Retina (tissue), 1 donor: ENCODE measurements around the gene MRPS21.
"Not testable (repeated sequence)": the region's sequence is repeated elsewhere in the genome, so short reads cannot be mapped to it uniquely, and the experiment has no call there.

Experiments
- DNase-seq: peaks from one replicate; pipeline ENCODE4 v3.0.0-alpha.2; 2016

Gene MRPS21

GRCh38 chr1:150281758-150282557 is 11.7 kb upstream of the MRPS21 start, which contains the start of gene CIART:
TSS of gene CIART (plus strand) at chr1:150282554. CDS start at chr1:150283268, 714 bp downstream.
- DNase-seq, result peak; percentile 92

DNA sequence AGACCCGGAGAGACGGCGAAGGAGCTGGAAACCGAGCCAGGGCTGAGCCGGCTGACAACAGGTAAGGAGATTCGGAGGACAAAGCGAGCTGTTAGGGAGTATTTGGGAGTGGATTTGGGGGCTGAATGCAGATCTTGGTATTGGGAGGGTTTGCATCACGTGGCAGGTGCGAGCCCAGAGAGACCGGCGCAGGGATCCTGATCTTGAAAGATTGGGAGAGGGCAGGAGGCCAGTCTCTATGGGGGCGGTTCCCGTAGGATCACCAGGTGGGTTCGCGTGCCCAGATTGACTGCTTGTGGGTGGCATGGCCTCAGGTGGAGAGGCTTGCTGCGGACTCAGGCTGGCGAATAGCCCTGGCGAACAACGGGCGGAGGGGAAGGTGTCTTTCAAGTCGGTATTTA is 11.1 kb upstream of the MRPS21 start:
- peak; percentile 90 for DNase-seq

DNA sequence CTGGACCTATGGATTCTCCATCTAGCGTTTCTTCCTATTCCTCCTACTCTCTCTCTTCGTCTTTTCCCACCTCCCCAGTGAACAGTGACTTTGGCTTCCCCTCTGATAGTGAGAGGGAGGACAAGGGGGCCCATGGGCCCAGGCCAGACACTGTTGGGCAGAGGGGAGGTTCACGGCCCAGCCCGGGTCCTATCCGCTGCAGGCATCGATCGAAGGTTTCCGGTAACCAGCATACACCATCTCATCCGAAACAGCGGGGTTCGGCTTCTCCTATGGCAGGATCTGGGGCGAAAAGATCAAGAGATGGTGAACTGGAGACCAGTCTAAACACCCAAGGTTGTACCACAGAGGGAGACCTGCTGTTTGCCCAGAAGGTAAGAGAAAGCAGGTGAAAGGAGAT is 10.4 kb upstream of the MRPS21 start:
- no peak for DNase-seq

- no peak for DNase-seq
Observed at GRCh38 chr1:150288382-150288781, 5.3 kb upstream of the MRPS21 start.

- DNase-seq, result no peak
Observed at GRCh38 chr1:150288822-150289221, 4.8 kb upstream of the MRPS21 start.

GRCh38 chr1:150295476-150295875 is 1.8 kb downstream of the MRPS21 start:
- no peak for DNase-seq

- no peak for DNase-seq
Observed at GRCh38 chr1:150299716-150300115, 6.1 kb downstream of the MRPS21 start.

GRCh38 chr1:150302338-150302737 is 8.7 kb downstream of the MRPS21 start:
- no peak for DNase-seq

DNA sequence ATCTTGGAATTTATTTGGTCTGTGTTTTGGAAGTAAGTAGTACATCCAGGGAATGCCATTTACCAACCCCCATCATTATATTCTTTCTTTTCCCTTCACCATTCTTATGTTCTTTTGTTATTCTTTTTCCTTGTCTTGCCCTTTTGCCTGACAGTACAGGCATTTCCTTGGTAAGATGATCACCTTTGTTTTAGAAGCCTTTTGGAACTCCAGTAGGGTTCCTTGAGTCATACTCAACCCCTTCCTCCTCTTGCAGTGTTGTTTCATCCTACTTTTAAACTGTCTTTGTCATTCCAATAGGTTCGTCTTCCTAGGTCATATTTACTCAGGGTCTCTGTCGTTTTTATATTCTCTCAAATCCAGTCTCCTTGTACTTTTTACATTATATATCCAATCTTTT is 9.2 kb downstream of the MRPS21 start:
- DNase-seq, result no peak

DNA sequence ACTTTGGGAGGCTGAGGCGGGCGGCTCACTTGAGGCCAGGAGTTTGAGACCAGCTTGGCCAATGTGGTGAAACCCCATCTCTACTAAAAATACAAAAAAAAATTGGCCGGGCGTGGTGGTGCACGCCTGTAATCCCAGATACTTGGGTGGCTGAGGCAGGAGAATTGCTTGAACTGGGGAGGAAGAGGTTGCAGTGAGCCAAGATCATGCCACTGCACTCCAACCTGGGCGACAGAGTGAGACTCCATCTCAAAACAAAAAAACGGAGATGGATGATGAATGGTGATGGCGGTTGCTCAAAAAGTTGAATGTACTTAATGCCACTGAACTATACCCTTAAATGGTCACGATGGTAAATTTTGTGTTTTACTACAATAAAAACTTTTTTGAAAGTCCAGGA is 14.9 kb downstream of the MRPS21 start:
- not testable (repeated sequence) for DNase-seq

- DNase-seq, result no peak
Observed at GRCh38 chr1:150309758-150310508, 16.3 kb downstream of the MRPS21 start.

- no peak for DNase-seq
Observed at GRCh38 chr1:150311762-150312161, 18.1 kb downstream of the MRPS21 start.

DNA sequence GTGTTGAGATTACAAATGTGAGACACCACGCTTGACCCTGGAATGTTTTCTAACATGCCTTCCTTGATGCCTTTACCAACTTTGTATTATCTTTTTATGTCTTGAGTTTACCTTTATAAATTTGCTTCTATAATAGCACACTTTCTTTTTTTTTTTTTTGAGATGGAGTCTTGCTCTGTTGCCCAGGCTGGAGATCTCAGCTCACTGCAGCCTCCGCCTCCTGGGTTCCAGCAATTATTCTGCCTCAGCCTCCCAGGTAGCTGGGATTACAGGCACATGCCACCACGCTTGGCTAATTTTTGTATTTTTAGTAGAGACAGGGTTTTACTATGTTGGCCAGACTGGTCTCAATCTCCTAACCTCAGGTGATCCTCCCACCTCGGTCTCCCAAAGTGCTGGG is 21.0 kb downstream of the MRPS21 start:
- DNase-seq, result not testable (repeated sequence)

DNA sequence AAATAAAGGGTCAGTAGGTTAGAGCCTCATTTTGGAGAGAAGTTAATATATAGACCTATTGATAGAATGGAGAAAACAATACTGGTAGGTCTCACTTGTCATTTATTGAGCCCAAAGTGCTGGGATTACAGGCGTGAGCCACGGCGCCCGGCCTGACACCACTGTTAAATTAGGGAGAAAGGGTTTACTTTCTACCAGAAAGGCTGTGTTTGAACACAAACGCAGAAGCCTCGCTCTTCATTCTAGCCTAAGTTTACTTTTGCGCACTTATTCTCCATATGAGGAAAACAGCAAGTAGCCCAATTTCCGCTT is 27.0 kb downstream of the MRPS21 start:
- DNase-seq, result peak; percentile 13

- no peak for DNase-seq
Observed at GRCh38 chr1:150321826-150322166, 28.1 kb downstream of the MRPS21 start.

DNA sequence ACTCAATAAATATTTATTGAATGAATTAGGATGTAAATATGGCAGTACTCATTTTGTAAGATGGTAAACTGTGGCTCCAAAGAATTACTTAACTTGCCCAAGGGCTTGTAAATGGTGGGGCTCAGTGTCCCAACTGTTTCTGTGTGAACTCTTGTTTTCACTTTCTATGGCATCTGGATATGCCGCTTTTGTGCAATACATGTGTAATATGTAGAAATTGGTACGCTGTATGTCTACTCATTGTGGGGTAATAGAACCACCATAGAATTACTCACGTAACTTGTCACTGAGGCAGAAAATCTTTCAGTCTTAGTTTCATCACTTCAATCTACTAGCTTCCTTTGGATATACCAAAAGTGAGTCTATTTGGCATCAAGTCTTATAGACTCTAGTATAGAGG is 28.6 kb downstream of the MRPS21 start:
- DNase-seq, result no peak

GRCh38 chr1:150332651-150333290 is 39.1 kb downstream of the MRPS21 start:
- DNase-seq, result no peak

DNA sequence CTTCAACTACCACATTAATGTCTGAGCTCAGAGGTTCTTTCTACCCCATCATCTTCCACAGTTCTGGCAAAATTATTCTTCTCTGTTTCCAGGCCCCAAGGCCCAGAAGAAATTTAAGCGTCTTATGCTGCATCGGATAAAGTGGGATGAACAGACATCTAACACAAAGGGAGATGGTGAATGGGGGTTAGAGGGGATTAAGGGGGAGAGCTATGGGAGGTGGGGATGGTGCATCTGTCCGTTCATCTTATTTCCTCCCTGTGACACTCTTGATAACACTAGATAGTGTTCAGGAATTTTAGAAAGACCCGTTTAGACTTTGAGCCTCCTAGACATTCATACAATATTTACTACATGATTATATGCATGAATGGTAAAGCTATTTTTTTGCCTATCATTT is 52.7 kb downstream of the MRPS21 start:
- no peak for DNase-seq

DNA sequence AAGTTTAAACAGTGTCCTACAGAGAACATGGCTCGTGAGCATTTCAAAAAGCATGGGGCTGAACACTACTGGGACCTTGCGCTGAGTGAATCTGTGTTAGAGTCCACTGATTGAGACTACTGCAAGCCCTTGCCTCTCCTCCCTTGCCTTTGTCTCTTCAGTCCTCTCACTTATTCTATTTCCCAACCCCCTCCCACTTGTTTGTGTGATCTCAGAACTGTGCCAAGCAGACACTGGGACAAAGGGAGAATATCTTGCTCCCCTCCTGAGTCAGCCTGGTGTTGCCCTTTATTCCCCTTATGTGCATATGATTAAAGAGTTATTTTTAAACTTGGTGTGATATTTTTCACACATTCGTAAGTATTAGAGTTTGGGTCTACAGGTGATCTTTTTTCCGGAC is 59.2 kb downstream of the MRPS21 start:
- DNase-seq, result no peak
